GM23338 (cell line): ENCODE results near the gene FBXL5.

ENCODE experiments used
- CTCF ChIP-seq, 2 experiments: fragments of 200-600 bp in 1 of 2; sonication (generic) in 1 of 2; conservative IDR thresholded peaks; 2 replicates each; pipeline versions ENCODE4 v1.5.1 to v1.6.1; 2016 to 2017; ENCODE audit warnings: antibody characterized with exemption in 2 of 2, low read depth in 2 of 2, mild to moderate bottlenecking in 2 of 2, moderate library complexity in 1 of 2
- EZH2 ChIP-seq: fragments of 200-600 bp; sonication (generic); IDR thresholded peaks from one replicate; pipeline ENCODE4 v1.8.0; 2017; ENCODE audit warnings: antibody characterized with exemption, mild to moderate bottlenecking, low read depth; ENCODE audit not compliant: unreplicated experiment

- TF ChIP-seq CTCF (conservative IDR thresholded peaks at IDR 0.05; ENCODE audit: low read depth in 2 of 2): no peak
- no peak for TF ChIP-seq EZH2
Observed at GRCh38 chr4:15695240-15695699, 40.1 kb upstream of the FBXL5 start.
